H9 (cell line): ENCODE results near the gene NAIF1. TPM values are rescaled to one million over a fixed set of nuclear protein-coding genes. Genes with fewer than 3 reads are reported as not detected.

ENCODE experiments used
- DNase-seq: peaks from one replicate; pipeline ENCODE4 v3.0.0-alpha.2; 2017
- H2AFZ ChIP-seq: one replicate; pipeline ENCODE4 v1.6.1; 2013; ENCODE audit warnings: mild to moderate bottlenecking, low read length, control low read depth, moderate library complexity
- H2AK5ac ChIP-seq: 2 replicates; pipeline ENCODE4 v1.6.1; 2013; ENCODE audit warnings: low read length, control low read depth, mixed read lengths; ENCODE audit not compliant: insufficient read length
- H2BK120ac ChIP-seq: one replicate; pipeline ENCODE4 v1.6.1; 2013; ENCODE audit warnings: low read depth, mild to moderate bottlenecking, low read length, control low read depth, inconsistent platforms; ENCODE audit not compliant: poor library complexity, severe bottlenecking
- H2BK12ac ChIP-seq: 2 replicates; pipeline ENCODE4 v1.6.1; 2013; ENCODE audit warnings: low read length, control low read depth, mixed read lengths, low read depth; ENCODE audit not compliant: insufficient read length
- H2BK15ac ChIP-seq: 2 replicates; pipeline ENCODE4 v1.6.1; 2013; ENCODE audit warnings: low read depth, low read length, control low read depth
- H2BK20ac ChIP-seq: one replicate; pipeline ENCODE4 v1.6.1; 2013; ENCODE audit warnings: low read depth, mild to moderate bottlenecking, low read length, control low read depth, inconsistent platforms; ENCODE audit not compliant: poor library complexity, severe bottlenecking
- H2BK5ac ChIP-seq: 2 replicates; pipeline ENCODE4 v1.6.1; 2013; ENCODE audit warnings: low read length, control low read depth, mixed read lengths; ENCODE audit not compliant: insufficient read length
- H3K14ac ChIP-seq: 2 replicates; pipeline ENCODE4 v1.6.1; 2013; ENCODE audit warnings: low read length, control low read depth; ENCODE audit not compliant: insufficient read depth
- H3K18ac ChIP-seq: 2 replicates; pipeline ENCODE4 v1.6.1; 2013; ENCODE audit warnings: low read depth, mild to moderate bottlenecking, mixed read lengths, low read length, control low read depth; ENCODE audit not compliant: insufficient read length
- H3K23ac ChIP-seq: 2 replicates; pipeline ENCODE4 v1.6.1; 2013; ENCODE audit warnings: low read length, control low read depth, mixed read lengths, low read depth; ENCODE audit not compliant: insufficient read length
- H3K23me2 ChIP-seq: 2 replicates; pipeline ENCODE4 v1.6.1; 2013; ENCODE audit warnings: low read depth, mild to moderate bottlenecking, mixed read lengths, low read length, control low read depth; ENCODE audit not compliant: insufficient read length, poor library complexity, severe bottlenecking
- H3K27ac ChIP-seq: 2 replicates; pipeline ENCODE4 v1.5.1; 2013; ENCODE audit warnings: low read length, control low read depth, mixed read lengths, low read depth; ENCODE audit not compliant: insufficient read length
- H3K27me3 ChIP-seq: 2 replicates; pipeline ENCODE4 v1.6.1; 2013; ENCODE audit warnings: low read length, control low read depth, inconsistent platforms; ENCODE audit not compliant: insufficient read depth
- H3K4ac ChIP-seq: 2 replicates; pipeline ENCODE4 v1.6.1; 2013; ENCODE audit warnings: low read depth, mild to moderate bottlenecking, control low read depth, inconsistent platforms, low read length, moderate library complexity
- H3K4me1 ChIP-seq: 2 replicates; pipeline ENCODE4 v1.6.1; 2013; ENCODE audit warnings: low read length, control low read depth, inconsistent platforms; ENCODE audit not compliant: insufficient read depth
- H3K4me2 ChIP-seq: 2 replicates; pipeline ENCODE4 v1.6.1; 2013; ENCODE audit warnings: low read length, control low read depth, mixed read lengths; ENCODE audit not compliant: insufficient read length, insufficient read depth
- H3K56ac ChIP-seq: 2 replicates; pipeline ENCODE4 v1.6.1; 2013; ENCODE audit warnings: low read depth, mild to moderate bottlenecking, mixed read lengths, low read length, control low read depth; ENCODE audit not compliant: insufficient read length
- H3K79me1 ChIP-seq: 2 replicates; pipeline ENCODE4 v1.6.1; 2013; ENCODE audit warnings: low read depth, mild to moderate bottlenecking, moderate library complexity, low read length, control low read depth, inconsistent platforms; ENCODE audit not compliant: insufficient read depth, poor library complexity, severe bottlenecking
- H3K79me2 ChIP-seq: 2 replicates; pipeline ENCODE4 v1.6.1; 2013; ENCODE audit warnings: low read length, control low read depth, inconsistent platforms; ENCODE audit not compliant: insufficient read depth
- H3K9ac ChIP-seq: 2 replicates; pipeline ENCODE4 v1.6.1; 2013; ENCODE audit warnings: low read length, control low read depth, mixed read lengths; ENCODE audit not compliant: insufficient read length; ENCODE audit errors: extremely low read depth
- H3K9me3 ChIP-seq: one replicate; pipeline ENCODE4 v1.6.1; 2013; ENCODE audit warnings: low read depth, low read length, inconsistent platforms; ENCODE audit not compliant: control insufficient read depth
- H3T11ph ChIP-seq: one replicate; pipeline ENCODE4 v1.6.1; 2013; ENCODE audit warnings: mild to moderate bottlenecking, low read length, control low read depth, inconsistent platforms
- H4K20me1 ChIP-seq: one replicate; pipeline ENCODE4 v1.6.1; 2013; ENCODE audit not compliant: control insufficient read depth, insufficient read length, insufficient read depth
- H4K5ac ChIP-seq: 2 replicates; pipeline ENCODE4 v1.6.1; 2013; ENCODE audit warnings: low read depth, mild to moderate bottlenecking, mixed read lengths, low read length, control low read depth; ENCODE audit not compliant: insufficient read length
- H4K8ac ChIP-seq: replicated peaks from 2 replicates; pipeline ENCODE4 v1.6.1; 2013; ENCODE audit warnings: low read length, control low read depth, mixed read lengths, low read depth; ENCODE audit not compliant: insufficient read length
- H4K91ac ChIP-seq: 2 replicates; pipeline ENCODE4 v1.6.1; 2013; ENCODE audit warnings: low read depth, mild to moderate bottlenecking, moderate library complexity, mixed read lengths, low read length, control low read depth; ENCODE audit not compliant: insufficient read length
- H3K27ac Mint-ChIP-seq, 3 experiments: 2 replicates in 2 of 3; 3 replicates in 1 of 3; pipeline ENCODE4 v1.8.0; 2020 to 2021; ENCODE audit warnings: mixed read lengths in 3 of 3, mild to moderate bottlenecking in 1 of 3, moderate library complexity in 1 of 3
- H3K27me3 Mint-ChIP-seq: 2 replicates; pipeline ENCODE4 v1.8.0; 2021; ENCODE audit warnings: low read depth, mild to moderate bottlenecking, moderate library complexity, mixed read lengths
- H3K36me3 Mint-ChIP-seq, 3 experiments: 2 replicates in 2 of 3; 3 replicates in 1 of 3; pipeline ENCODE4 v1.8.0; 2020 to 2021; ENCODE audit warnings: low read depth in 3 of 3, mixed read lengths in 3 of 3; ENCODE audit not compliant: insufficient read depth in 1 of 3
- H3K4me1 Mint-ChIP-seq, 2 experiments: 2 replicates each; pipeline ENCODE4 v1.8.0; 2020; ENCODE audit warnings: mixed read lengths in 2 of 2
- H3K4me3 Mint-ChIP-seq, 2 experiments: 2 replicates in 1 of 2; 3 replicates in 1 of 2; pipeline ENCODE4 v1.8.0; 2020 to 2021; ENCODE audit warnings: mild to moderate bottlenecking in 2 of 2, mixed read lengths in 2 of 2, moderate library complexity in 1 of 2
- H3K9me3 Mint-ChIP-seq, 2 experiments: 2 replicates in 1 of 2; 3 replicates in 1 of 2; pipeline ENCODE4 v1.8.0; 2020; ENCODE audit warnings: mild to moderate bottlenecking in 2 of 2, mixed read lengths in 2 of 2, moderate library complexity in 1 of 2
- WGBS: extraction: QIAGEN DNeasy Blood & Tissue Kit; methylation state at CpG from one replicate; pipeline ENCODE4 v1.1.7; 2013; ENCODE audit warnings: missing lambda C conversion rate, low lambda C conversion rate, mixed read lengths; ENCODE audit not compliant: insufficient read length; ENCODE audit errors: extremely low coverage; 5-methylcytosine and 5-hydroxymethylcytosine counted together
- total RNA-seq: library from RNA; stranded (reverse); gene quantifications from 2 replicates; pipeline ENCODE4 v1.2.1, GENCODE V29; 2021
- TF ChIP-seq, protein P1 (sequence below): fragments of 200-600 bp; sonication (generic); conservative IDR thresholded peaks from 3 replicates; pipeline ENCODE4 v1.8.0; 2021; ENCODE audit warnings: antibody characterized with exemption, mild to moderate bottlenecking

The NAIF1 gene
- total RNA-seq, 1 experiment from 2014 or later, result 6.3 TPM

GRCh38 chr9:128096616-128097536 is 29.8 kb upstream of the NAIF1 start:
- Mint-ChIP-seq H3K4me3 (no peak overlapping the region), H3K27ac (peak overlapping the region in 1 of 3 experiments; percentile 74; a peak in 1 of 7 replicates), H3K9me3 (no peaks in the 10 kb centered on the region), H3K27me3 (no peaks in the 10 kb centered on the region), H3K36me3 (peaks cover 8 to 10% (median 9%) of the 10 kb centered on the region in 3 experiments; a peak in 6 of 7 replicates), H3K4me1 (peaks cover 54 to 56% of the 10 kb centered on the region in 2 experiments)
- Histone ChIP-seq H3K9me3 (no peaks in the 10 kb centered on the region), H3K23me2 (peaks cover 10% of the 10 kb centered on the region), H2BK15ac (no peak overlapping the region), H3K9ac (no peak overlapping the region), H4K5ac (no peak overlapping the region), H3K14ac (no peak overlapping the region), H3K27ac (no peak overlapping the region), H3K79me2 (peaks cover 7% of the 10 kb centered on the region; the same call in 1 of the 2 replicates), H4K8ac (no peak overlapping the region), H3K4ac (peak overlapping the region; percentile 59; the same call in 1 of the 2 replicates), H2BK20ac (no peak overlapping the region), H3K23ac (no peak overlapping the region), H2AK5ac (no peak overlapping the region), H3K18ac (no peak overlapping the region), H4K91ac (peak overlapping the region; percentile 79), H2AFZ (no peak overlapping the region), H2BK120ac (no peak overlapping the region), H3K79me1 (peaks cover 9% of the 10 kb centered on the region), H4K20me1 (no peaks in the 10 kb centered on the region), H3K4me1 (peaks cover 5% of the 10 kb centered on the region; the same call in 1 of the 2 replicates), H2BK12ac (peak overlapping the region; percentile 3), H3K56ac (no peak overlapping the region), H3K27me3 (no peaks in the 10 kb centered on the region), H2BK5ac (no peak overlapping the region), H3K4me2 (no peak overlapping the region), H3T11ph (no peak overlapping the region)
- TF ChIP-seq, protein P1, sequence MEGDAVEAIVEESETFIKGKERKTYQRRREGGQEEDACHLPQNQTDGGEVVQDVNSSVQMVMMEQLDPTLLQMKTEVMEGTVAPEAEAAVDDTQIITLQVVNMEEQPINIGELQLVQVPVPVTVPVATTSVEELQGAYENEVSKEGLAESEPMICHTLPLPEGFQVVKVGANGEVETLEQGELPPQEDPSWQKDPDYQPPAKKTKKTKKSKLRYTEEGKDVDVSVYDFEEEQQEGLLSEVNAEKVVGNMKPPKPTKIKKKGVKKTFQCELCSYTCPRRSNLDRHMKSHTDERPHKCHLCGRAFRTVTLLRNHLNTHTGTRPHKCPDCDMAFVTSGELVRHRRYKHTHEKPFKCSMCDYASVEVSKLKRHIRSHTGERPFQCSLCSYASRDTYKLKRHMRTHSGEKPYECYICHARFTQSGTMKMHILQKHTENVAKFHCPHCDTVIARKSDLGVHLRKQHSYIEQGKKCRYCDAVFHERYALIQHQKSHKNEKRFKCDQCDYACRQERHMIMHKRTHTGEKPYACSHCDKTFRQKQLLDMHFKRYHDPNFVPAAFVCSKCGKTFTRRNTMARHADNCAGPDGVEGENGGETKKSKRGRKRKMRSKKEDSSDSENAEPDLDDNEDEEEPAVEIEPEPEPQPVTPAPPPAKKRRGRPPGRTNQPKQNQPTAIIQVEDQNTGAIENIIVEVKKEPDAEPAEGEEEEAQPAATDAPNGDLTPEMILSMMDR, result no peak
- no peak for DNase-seq
- WGBS, result no CpG with 5 or more reads among the region's 19 CpGs
